Right forelimb (tissue), 1 donor: ENCODE measurements around the gene C1orf115.
"Not testable (repeated sequence)": the region's sequence is repeated elsewhere in the genome, so short reads cannot be mapped to it uniquely, and the experiment has no call there.

Experiments
- DNase-seq: peaks from one replicate; pipeline ENCODE4 v3.0.0-alpha.2; 2018

Gene C1orf115

DNA sequence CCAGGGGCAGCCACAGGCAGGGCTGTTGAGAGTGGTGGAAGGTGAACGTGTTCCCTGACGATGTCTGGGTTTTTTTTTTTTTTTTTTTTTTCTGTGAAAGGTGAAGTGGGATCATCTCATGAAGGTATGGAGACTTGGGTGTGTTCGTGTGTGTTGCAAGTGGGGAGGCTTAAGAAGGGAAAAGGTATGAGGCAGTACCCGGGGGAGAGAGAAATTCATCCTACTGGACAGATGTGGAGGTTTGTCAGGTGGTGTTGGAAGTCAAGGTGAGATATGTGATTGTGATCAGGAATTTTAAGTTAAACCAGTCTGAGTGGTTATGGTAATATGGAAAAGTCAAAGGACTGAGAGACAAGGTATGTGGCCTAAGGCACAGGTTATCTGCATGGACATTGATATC lies 5.3 kb downstream of the C1orf115 start:
- DNase-seq: no peak

DNA sequence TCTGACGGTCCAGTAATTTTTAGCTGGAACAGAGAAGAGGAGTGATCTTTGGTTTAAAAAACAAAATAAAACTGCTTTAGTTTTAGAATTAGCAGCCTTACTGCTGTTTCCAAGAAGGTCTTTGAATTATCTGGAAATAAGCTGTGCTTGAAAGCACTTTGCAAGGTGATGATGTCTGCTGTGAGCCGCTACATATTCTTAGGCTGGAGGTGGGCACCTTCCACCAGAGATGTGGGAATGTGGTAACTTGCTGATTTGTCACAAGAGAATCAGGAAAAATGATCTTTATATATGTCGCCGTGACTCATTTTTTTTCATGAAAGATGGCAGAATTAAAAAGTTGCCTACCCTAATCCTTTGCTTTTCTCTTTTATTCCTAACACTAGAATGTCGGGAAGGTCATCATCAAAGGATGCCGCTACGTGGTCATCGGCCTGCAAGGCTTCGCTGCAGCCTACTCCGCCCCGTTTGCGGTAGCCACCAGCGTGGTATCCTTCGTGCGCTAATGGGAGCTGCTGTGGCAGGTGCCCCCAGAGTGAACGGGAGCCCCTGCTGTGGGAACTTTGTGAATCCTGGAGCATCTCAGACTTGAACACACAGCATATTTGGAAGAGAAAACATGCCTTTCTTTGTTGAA lies 6.2 kb downstream of the C1orf115 start:
- DNase-seq: no peak

DNA sequence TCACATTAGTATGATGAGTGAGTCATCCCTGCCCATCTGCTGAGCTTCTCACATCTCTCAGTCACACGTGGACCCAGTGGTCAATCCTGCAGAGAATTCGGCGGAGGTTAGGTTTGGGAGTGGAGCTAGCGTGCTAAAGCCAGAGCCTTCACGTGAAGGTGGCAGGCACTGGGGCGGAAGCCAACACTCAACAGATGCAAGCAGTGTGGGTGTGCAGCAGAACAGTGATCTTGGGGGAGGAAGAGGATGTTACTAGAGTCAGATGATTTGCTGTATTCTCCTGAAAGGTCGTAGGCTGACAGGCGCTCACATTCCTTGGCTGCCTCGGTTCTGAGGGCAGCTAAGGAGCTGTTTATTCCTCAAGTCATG lies 6.7 kb downstream of the C1orf115 start:
- DNase-seq: no peak

DNA sequence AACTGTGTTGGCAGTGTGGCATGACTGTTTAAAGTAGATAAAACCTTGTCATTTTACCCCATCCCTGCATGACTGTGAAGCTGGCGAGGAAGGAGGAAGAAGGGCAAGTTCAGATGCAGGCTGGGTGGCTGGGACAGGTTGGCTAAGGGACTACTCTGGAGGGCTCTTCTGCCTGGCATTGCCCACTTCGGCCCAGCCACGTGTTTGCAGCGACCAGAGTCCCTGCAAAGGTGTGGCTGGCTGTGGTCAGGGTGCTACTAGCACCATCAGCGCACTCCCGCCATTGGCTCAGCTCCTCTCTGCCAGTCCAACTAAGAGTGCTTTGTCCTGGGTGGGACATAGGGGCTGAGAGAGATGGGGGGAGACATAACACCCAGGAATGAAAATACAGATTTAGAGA lies 7.2 kb downstream of the C1orf115 start:
- no peak for DNase-seq

DNA sequence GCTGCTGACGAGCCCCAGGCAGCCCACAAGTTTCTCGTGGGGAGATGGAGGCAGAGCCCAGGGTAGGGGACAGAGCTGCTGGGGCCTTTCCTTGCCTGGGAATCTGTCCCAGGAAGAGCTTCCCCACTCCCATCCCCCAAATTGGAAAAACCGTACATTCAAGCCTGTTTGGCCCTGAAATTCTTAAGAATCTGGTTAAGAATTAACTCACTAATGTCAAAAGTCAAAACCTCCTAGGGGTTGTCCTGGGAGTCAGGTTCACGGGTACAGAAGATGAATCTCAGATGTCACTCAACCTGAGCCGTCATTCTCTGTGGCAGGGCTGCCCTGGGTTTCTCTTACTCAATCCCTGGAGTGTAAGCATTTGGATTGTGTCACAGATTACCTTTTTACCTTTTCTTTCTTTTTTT lies 8.4 kb downstream of the C1orf115 start:
- DNase-seq: no peak

DNA sequence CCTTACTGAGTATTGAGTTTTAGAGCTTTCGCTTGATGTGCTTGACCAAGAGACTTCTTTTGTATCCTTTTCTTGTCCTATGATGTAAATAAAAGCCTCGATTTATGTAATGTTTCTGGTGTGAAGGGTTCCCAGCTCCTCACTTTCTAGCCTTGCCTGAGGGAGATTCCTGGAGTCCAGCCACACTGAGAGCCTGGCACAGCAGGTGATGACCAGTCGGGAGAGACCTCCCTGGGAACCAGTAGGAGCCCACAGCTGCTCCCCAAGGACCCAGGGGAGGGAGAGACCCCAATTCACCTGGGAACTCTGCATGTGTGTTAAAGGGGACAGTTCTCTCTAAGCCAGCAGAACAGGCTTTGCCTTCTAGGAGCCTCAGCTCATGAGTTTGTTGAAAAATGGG lies 8.9 kb downstream of the C1orf115 start:
- no peak for DNase-seq

DNA sequence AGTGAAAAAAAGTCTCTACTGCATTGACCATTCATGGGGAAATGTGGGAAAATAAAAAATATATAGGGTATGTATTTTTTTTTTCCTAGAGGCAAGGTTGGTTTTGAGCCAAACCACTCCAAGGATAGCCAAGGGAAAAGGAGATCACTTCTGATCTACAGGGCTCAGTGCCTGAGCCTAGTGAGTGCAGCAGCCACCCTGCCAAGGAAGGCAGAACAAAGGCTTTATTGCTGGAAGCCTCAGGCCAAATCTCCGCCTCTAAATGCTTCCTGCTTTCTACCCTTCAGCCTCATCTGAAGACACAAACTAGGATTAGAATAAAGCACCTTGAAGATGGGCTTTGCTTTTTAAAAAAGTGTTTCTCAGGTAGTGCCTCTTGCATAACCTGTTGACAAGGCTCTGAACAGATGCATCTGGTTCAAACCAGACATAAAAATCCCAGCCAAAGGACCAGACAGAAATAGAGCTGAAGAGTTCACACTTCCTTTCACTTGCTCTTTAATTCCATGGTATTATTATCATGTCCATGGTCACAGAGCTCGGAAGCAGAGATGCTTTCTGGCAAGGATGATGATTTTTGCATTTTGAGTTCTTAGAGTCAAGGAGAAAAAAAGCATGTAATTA lies 10.5 kb downstream of the C1orf115 start:
- no peak for DNase-seq

DNA sequence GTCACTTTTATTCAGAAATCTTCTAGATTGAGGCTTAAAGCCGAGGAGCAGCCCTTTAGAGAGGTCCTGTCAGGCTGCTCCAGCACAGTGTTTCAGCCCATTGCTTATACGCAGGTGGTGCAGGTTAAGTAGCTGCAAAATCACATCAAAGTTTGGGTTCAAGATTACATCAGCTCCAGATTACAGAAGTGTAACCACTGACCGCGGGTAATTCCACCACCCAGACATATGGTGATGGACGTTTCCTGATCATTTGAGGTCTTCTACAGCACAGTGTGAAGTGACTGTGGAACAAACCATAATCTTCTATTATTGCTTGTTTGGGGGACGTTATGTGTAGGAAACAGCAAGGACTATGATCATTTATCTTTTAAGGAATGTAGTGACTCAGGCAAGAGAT lies 11.8 kb downstream of the C1orf115 start:
- no peak for DNase-seq

DNA sequence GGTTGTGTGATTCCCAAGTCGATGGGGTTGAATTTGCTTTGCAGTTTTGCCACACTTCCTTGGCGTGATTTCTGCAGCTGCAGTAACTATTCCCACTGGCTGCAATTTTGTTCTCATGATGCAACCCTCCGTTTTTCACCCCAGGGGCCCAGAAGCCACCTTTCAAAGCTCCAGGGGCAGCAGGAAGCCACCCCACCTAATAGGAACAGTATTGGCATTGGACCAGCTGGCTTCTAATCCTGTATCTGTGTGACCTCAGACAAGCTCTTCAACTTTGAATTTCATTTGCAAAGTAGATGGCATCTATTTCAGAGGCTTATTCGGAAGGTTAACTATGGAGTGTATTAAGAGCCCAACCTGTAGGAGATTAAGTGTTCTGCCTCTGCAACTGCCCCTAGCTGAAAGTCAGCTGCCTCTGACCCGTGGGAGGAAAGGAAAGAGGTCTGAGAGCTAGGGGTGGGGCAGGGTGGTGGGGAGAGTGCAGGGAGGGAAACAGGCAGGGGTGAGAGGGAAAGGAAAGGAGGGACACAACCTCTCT lies 12.6 kb downstream of the C1orf115 start:
- no peak for DNase-seq

DNA sequence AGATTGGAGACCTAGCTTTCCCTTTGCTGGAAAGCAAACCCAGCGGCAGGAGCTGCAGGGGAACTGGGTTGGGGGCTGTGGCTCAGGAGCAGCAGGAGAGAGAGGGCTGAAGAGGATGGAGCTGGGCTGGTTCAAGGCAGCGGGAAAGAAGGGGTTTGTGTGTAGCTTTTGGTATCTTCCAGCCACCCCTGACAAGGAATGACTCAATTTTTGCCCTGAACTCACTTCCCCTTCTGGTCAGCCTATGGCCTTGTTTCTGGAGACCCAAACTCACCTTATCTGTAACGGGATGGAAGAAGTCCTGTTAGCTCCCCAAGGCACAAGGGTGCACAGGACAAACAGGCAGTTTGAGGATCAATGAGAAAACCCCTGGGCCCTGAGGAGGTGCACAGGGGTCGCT lies 13.1 kb downstream of the C1orf115 start:
- no peak for DNase-seq

DNA sequence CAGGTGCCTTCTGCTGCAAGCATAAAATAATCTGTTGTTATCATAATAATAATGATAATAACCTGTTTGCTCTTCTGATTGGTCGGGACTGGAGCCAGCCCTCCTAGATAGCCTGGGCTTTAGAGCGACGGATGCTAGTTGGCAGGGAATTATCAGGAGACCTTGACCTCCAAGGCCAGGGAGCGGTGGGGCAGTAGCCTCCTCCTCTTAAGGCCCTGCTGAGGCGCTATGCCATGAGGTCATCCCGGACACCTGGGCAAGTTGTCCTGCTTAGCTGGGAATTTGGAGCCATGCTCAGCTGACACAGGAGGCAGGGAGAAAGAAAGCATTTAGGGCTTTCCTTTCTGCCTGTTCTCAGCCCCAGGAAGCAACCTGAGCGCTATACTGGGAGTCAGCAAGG lies 15.6 kb downstream of the C1orf115 start:
- no peak for DNase-seq

DNA sequence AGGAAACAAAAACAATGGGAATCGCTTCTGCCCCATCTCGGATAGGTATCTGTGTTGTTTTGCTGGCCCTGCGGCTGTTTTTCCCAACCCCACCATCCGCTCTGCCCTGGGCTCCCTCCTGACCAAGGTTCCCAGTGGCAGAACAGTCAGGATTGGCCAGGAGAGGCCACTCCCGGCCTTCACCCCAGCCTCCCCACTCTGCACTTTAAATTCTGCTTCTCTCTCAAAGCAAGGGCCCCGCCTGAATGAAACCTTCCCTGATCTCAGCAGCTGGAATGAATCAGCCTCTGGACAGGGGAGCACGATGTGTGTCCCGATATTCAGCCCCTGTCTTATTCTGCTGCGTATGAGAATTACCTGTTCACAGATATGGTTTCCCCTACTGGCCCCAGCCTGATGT lies 16.3 kb downstream of the C1orf115 start:
- DNase-seq: no peak

DNA sequence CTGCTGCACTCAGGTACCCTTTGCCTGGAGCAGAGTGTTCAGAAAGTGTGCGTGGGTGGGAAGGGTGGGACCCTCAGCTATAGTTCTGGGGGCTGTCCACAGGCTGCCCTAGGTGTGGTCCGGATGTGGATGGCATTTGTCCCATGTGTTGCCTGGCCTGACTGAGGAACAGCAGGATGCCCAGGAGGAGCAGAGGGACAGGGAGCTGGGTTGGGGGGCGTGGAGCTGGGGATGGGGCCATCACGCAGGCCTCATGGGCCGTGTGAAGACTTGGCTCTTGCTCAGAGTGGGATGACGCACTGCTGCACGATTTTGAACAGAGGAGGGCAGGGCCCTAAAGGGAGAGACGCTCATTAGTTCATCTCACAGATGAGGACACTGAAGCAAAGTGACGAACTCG lies 17.0 kb downstream of the C1orf115 start:
- no peak for DNase-seq

DNA sequence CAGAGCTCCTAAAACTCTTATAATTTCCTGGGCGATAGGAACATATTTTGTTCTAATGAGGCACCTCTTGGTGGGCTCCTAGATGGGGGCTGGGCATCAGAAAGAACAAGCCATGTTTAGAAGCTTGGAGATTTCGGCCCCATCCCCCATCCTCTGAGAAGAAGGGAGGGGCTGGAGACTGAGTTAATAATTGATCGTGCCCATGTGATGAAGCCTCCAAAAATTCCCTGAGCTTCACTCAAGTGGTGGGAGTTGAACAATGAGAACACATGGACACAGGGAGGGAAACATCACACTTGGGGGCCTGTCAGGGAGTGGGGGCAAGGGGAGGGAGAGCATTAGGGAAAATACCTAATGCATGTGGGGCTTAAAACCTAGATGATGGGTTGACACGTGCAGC lies 18.1 kb downstream of the C1orf115 start:
- DNase-seq: no peak

DNA sequence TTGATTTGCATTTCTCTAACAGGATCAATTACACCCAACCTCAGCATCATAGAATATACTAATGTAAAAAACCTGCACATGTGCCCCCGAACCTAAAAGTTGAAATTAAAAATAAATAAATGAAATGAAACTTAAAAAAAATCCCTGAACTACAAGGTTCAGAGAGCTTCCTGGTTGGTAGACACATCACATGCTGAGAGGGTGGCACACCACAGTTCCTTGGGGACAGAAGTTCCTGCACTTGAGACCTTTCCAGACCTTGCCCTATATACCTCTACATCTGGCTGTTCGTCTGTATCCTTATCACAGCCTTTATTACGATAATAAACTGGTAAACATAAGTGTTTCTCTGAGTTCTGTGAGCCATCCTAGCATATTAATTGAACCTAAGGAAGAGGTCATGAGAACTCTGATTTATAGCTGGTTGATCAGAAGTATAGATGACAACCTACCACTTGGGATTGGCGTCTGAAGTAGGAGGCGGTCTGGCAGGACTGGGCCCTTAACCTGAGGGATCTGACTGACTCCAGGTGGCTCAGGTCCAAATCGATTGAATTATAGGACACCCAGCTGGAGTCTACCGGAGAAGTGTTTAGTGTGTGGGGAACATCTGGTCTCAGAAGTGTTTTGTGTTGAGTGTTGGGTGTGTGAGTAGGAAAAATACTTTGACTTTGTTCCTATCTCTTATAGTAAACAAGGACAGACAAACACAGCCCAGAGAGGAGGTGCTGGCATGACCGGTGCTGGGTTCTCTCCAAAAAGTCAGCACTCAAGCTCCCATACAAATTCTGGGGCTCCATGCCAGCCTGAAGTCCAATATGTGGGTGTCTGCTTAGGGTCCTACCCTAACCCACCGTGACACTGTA lies 19.0 kb downstream of the C1orf115 start:
- no peak for DNase-seq

DNA sequence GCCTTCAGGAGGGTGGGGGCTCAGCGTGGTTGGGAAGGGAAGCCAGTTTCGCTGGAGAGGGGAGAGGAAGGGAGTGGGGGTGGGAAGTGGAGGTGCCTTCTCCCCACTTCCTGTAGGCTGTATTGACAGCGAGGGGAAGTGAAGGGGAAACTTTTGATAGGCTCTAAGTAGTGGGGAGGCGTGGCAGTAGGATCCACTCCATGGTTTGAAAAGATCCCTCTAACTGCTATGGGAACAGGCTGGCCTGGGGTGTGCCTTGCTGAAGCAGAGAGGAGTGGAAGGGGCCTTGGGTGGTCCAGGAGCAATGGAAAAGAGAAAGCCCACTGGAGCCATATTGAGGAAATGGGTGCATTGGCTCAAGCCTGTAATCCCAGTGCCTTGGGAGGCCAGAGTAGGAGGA lies 20.2 kb downstream of the C1orf115 start:
- no peak for DNase-seq

DNA sequence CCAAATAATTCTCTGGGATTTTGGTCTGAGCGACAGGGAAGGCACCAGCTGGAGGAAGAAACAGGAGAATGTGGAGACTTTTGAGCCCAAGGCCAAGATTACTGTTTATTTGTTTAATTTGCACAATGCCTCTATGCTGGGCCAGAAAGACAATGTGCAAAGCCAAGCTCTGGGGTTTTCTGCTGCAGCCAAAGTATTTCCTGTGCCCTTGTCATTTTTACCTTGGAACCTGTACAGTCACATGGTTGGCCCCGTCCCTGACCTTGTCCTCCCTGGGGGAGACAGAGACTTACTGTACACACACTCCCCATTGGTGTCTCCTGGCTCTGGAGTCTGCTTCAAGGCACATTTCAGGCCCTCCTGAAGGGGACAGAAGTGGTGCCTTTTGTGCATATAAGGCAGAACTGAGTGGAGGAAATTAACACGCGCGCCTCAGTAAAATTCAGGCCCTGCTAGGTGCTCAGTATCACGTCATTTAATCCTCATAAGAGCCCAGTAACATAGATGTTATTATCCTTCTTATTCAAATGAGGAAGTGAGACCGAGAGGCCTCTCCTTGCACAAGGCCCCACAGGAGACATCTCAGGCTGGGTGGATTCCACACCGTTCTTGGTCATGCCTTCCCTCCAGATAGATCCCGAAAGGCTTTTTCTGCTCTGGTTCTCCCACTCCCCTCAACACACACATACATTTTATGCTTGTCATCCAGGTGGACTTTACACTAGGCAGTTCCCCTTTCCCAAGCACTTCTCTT lies 21.1 kb downstream of the C1orf115 start:
- DNase-seq: no peak

DNA sequence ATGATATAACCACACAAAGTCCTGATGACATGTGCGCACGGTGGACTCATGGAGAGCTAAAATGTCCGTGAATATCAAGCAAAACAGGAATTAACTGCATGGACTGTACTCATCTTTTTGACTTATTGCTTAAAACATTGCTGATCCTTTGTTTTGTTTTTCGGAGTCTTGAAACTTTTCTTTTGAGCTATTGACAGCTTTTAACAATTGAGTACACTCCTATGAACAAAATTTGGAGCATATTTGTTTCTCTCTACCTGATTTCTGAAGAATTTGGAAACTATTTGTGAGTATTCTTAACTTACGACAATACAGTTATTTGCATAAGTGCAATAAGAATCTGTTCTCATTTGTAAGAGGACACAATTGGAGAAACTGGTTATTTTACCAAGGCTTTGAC lies 25.8 kb downstream of the C1orf115 start:
- DNase-seq: not testable (repeated sequence)

DNA sequence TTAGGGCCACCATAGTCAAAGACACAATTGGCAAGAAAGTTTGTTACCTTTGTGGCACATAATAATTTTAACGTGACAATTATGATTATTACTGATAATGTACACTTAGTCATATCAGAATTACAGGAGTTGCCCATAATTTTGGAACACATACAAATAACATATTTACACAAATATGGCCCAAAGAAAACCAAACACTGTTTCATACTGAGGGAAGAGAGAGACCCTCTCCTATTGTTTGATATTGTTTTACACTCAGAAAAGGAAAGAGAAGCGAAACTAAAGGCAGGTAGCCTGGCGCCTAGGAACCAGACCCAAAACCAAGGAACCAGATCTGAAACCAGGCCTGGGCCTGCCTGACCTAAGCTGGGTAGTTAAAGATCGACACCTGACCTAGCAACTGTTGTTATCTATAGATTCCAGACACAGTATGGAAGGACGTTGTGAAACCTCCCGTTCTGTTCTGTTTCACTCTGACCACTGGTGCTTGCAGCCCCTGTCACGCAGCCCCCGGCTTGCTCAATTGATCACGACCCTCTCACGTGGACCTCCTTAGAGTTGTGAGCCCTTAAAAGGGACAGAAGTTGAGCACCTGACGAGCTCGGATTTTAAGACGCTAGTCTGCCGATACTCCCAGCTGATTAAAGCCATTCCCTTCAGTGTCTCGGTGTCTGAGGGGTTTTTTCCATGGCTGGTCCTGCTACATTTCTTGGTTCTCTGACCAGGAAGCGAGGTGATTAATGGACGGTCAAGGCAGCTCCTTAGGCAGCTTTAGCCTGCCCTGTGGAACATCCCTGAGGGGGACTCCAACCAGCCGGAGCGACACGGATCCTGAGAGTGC lies 27.9 kb downstream of the C1orf115 start:
- no peak for DNase-seq

DNA sequence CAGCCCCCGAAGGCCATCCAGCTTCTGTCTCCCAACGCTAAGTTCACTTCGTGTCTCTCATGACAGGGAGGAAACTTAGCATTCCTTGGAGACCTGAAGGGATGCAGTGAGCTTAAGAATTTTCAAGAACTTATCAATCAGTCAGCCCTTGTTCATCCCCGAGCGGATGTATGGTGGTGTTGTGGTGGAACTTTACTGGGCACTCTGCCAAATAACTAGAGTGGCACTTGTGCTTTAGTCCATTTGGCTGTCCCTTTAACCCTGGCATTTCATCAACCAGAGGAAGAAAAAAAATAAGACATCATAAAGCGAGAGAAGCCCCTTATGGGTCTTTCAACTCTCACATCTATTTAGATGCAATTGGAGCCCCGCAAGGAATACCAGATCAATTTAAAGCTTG lies 31.1 kb downstream of the C1orf115 start:
- not testable (repeated sequence) for DNase-seq

DNA sequence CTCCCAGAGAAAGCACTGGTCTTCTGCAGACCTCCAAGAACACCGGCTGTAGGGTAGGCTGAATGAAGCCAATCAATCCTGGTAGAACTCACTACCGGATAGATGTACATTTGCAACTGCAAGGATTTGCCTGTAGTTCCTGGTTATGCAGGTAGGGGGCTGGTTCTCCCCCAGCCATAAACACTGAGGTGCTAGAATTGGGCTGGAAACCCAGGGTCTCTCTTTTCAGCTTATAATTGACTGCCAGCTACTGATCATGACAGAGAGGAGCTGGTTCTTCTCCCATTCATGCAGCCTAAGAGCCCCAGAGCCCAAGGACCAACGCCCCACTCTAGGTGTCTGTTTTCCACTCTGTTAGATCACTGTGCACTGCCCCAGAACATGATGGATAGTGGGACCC lies 36.5 kb downstream of the C1orf115 start:
- DNase-seq: no peak

DNA sequence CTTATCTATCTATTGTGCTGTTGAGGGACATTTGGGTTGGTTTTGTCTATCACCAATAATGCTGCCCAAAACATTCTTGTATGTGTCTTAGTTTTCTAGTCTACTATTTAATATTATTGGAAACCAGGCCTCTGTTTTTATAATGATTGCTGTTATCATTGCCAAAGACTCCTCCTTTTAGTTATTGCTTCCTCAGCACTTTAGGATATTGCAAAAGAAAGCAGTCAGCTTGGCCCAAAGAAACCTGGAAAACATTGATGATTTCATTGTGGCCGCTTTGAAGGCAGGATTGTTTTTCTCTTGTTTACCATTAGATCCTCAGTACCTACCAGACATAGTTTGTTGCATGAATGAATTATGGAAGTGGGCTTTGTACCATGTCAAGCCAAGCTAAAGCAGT lies 37.4 kb downstream of the C1orf115 start:
- no peak for DNase-seq
